GM19193 (cell line): ENCODE data around the gene ELN.

Experiments used
- POLR2A ChIP-seq: IDR thresholded peaks from 4 replicates; pipeline ENCODE4 v1.6.1; 2011; ENCODE audit not compliant: insufficient read depth, insufficient read length; ENCODE audit errors: extremely low read depth

ELN gene

GRCh38 chr7:74015670-74016069 lies 12.3 kb upstream of the ELN start:
- TF ChIP-seq POLR2A, result no peak

GRCh38 chr7:74017125-74017524 lies 10.8 kb upstream of the ELN start:
- no peak for TF ChIP-seq POLR2A

GRCh38 chr7:74018246-74018895 lies 9.6 kb upstream of the ELN start:
- no peak for TF ChIP-seq POLR2A

GRCh38 chr7:74019149-74019548 lies 8.8 kb upstream of the ELN start:
- no peak for TF ChIP-seq POLR2A

- TF ChIP-seq POLR2A, result no peak
These were observed 7.6 kb upstream of the ELN start for GRCh38 chr7:74020390-74020789.

- no peak for TF ChIP-seq POLR2A
These were observed 6.2 kb upstream of the ELN start for GRCh38 chr7:74021546-74022320.

DNA sequence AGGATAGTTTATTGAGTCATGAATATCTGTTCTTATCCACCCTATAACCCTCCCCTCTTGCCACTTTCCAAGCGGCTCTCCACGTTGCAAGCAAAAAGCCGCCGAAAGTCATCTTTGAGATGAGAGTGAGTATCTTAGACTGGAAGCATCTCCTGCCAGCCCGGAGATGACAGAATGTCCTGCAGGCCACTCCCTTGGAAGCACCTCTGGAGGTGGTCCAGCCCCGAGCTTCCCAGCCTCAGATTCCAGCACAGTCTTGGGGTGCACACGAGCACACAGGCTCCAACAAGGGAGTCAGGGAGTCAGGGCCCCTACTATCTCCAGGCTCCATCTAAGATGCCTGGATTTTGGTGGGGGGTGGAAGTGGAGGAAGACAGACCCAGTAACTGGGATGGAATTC lies 5.5 kb upstream of the ELN start:
- TF ChIP-seq POLR2A, result no peak

GRCh38 chr7:74023092-74023536 lies 4.9 kb upstream of the ELN start:
- TF ChIP-seq POLR2A, result no peak

DNA sequence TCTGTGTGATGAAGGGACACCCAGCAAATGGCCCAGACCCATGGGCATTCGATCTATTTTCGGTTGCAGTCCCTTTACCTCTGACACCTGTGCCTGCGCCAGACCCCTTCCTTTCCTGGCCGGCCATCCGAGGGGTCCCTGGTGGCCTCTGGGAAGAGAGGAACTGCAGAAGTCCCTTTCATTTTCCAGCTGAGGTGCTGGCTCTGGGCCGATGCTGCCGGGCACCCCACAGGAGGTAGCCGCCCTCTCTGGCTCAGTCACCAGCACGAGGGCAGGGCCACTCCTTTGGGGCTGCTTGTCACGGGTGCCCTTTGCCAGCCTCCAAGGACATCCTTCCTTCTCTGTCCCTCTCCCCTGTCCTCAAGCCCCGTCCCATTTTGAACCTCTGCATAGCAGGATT lies 4.2 kb upstream of the ELN start:
- TF ChIP-seq POLR2A, result no peak

DNA sequence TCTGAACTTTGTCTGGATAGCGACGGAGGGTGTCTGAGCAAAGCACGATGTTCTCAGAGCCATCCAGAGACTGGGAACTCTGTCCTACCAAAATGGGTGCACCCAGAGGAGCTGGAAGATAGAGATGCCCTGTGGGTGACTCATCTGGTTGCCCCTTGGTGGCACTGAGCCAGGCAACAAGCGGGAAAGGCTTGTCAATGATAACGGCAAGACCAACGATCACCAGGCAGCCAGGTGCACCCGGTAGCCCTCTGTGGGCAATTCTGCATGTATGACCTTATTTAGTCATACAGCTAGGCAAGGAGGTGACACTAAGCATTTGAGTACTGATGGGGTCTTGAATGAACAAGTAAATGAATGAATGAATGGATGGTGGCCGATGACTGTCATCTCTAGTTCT lies 2.8 kb upstream of the ELN start:
- no peak for TF ChIP-seq POLR2A

DNA sequence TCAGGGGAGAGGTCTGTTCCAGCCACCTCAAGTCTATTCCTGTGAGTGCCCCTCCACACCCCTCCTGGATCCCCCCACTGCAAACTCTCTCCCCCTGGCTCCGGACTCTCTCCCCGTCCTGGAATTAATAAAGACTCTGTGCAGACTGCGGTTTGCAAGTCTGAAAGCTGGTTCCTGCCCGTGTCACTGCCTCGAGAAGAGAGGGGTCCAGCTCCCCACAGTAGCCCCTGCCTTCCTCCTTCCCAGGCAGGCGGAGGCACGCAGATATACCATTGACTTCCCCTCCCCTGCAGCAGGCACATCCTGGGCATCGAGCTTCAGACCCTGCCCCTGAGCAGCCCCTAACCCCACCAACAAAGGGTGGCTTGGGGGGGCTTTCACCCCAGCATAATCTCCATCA lies 2.2 kb upstream of the ELN start:
- no peak for TF ChIP-seq POLR2A

GRCh38 chr7:74026406-74026902 lies 1.5 kb upstream of the ELN start:
- TF ChIP-seq POLR2A, result no peak

- no peak for TF ChIP-seq POLR2A
These were observed 880 bp upstream of the ELN start for GRCh38 chr7:74026903-74027682.

- TF ChIP-seq POLR2A, result no peak
These were observed 407 bp downstream of the ELN start for GRCh38 chr7:74028321-74028838.

- TF ChIP-seq POLR2A, result no peak
These were observed 1.3 kb downstream of the ELN start for GRCh38 chr7:74029089-74029785.

DNA sequence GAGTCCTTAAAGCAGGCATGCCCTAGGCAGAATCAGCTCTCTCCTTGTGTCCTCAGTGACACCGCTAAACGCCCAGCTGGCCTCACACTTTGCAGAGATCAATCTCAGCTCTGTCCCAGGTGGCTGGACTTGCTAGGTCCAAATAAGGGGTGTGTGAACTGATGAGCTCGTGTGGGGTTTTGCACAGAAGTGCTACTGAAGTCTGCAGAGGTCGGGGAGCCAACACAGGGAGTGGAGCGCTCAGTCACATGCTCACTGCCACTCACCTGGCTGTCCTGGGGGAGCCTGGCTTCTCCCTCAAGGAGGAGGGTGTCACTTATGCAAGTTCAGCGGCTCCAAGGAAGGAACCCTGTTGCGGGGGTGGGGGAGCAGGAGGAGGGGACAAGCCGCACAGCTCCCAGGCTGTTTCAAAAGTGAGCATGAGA lies 2.0 kb downstream of the ELN start:
- no peak for TF ChIP-seq POLR2A

- TF ChIP-seq POLR2A, result no peak
These were observed 2.9 kb downstream of the ELN start for GRCh38 chr7:74030861-74031260.
